ENCODE measurements around the gene PLA2G4D.
A peak's percentile ranks its signal among the peaks of the same experiment; 100 is the strongest.

The PLA2G4D gene

DNA sequence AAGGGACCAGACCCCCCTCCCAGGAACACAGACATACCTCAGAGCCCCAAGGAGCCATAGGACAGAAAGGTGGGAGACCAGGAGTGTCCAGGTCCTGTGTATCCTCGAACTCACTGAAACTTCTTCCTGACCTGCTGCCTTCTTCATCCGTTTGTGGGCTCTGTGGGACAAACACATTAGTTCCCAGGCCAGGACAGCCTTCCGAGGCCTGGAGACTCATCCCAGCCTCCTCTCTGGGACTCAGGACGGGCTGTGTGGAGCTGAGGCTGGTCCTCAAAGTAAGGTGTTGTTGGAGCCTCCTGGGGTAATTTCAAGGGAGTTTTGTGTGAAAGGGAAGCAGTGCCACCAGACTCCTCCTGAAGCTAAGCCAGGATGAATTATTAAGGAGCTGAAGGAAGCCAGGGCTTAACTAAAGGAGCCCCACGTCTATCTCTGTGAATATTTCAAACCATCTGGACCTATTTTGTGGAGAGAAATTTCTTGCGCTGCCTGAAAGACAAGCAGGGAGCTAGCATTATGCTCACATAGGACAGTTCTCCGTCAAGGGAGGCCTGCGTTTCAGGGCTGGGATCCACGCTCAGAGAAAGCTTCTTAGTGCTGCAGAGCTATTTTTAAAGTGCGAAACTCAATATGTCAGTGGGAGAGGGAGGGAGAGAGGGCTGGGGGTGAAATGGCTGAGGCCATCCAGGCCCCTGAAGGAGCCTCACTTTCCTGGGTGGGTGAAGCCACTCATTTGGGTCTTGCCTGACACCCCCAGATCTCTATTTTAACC, 43.7 kb downstream of the PLA2G4D start:
- no peak for DNase-seq (ENCODE audit: low read depth)

DNA sequence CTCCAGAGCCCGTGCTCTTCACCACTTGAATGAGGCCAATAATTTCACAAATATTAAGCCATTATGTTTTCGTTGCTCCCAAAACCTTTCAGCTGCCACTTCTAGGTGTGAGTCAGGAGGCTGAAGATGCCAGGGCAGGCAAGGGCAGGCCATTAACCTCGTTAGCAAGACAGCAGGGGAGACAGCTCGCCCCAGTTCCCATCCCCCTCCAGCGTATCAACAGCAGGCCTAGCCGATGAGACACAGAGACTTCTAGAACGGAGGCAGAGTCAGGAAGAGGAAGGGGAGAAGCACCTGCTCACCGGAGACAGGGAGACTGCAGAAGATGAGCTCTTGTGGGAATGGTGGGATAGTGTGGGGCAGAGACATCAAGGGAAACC, 45.6 kb downstream of the PLA2G4D start:
- no peak for DNase-seq (ENCODE audit: low read depth)

DNA sequence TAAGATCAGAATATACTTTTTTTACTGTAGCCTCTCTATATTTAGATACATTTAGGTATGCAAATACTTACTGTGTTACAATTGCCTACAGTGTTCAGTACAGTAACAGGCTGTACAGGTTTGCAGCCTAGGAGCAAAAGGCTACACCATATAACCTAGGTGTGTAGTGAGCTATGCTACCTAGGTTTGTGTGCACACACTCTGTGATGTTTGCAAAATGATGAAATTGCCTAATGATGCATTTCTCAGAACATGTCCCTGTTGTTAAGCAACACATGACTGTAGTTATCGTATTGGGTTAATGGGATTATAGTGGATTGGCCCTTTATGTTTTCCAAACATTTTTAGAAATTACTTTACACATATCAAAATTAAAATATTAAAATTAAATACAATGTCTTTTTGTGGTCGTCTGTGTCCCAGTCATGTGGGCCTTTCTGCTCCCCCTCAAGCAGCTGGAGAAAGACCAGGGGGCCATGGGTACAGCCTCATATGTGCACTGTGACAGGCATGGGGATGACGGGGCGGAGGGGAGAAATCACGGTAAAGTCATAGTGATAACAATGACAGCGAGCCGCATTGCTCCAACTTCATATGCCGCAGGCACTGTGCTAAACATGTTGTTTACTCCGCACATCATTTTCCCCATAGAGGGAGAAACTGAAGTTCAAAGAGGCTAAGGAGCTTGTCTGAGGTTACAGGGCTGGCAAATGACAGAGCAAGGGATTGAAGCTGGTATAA, 46.1 kb downstream of the PLA2G4D start:
- DNase-seq (ENCODE audit: low read depth): no peak

DNA sequence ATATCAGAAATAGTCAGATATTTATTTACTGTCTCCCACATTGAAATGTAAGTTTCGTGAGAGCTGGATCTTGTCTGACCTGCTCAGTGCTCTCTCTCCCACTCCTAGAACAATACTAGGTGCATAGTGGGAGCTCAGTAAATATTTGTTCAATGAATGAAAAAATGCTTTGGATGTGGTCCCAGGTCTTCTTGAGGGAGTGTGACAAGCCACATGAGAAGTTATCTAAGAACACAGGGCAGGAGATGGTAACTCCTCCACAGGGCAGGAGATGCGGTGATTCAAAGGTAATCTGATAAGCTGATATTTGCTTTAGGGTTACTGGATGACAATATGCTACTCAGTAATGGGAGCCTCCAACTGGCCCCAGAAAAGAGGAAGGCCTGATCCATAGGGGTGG, 47.8 kb downstream of the PLA2G4D start:
- DNase-seq (ENCODE audit: low read depth): no peak

GRCh38 chr15:42045211-42045615, 49.1 kb downstream of the PLA2G4D start:
- DNase-seq (ENCODE audit: low read depth): no peak

- no peak for DNase-seq (ENCODE audit: low read depth)
Measured at GRCh38 chr15:42042602-42043400, 51.6 kb downstream of the PLA2G4D start.

DNA sequence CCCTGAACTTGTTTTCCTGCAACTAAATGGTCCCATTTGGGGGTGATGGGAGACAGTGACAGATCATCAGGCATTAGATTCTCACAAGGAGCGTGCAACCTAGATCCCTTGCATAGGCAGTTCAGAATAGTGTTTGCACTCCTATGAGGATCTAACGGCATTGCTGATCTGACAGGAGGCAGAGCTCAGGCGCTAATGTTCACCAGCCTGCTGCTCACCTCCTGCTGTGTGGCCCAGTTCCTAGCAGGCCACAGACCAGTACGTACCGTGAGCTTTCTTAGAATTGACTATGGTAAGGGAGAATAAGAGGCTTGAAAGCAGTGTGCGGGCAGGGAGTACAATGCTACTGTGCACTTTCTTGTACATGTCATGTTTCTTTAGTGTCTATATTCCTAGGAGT, 56.0 kb downstream of the PLA2G4D start:
- no peak for DNase-seq (ENCODE audit: low read depth)

GRCh38 chr15:42037656-42038055, 56.7 kb downstream of the PLA2G4D start:
- no peak for DNase-seq (ENCODE audit: low read depth)

GRCh38 chr15:42036966-42037365, 57.4 kb downstream of the PLA2G4D start:
- DNase-seq (ENCODE audit: low read depth): no peak

DNA sequence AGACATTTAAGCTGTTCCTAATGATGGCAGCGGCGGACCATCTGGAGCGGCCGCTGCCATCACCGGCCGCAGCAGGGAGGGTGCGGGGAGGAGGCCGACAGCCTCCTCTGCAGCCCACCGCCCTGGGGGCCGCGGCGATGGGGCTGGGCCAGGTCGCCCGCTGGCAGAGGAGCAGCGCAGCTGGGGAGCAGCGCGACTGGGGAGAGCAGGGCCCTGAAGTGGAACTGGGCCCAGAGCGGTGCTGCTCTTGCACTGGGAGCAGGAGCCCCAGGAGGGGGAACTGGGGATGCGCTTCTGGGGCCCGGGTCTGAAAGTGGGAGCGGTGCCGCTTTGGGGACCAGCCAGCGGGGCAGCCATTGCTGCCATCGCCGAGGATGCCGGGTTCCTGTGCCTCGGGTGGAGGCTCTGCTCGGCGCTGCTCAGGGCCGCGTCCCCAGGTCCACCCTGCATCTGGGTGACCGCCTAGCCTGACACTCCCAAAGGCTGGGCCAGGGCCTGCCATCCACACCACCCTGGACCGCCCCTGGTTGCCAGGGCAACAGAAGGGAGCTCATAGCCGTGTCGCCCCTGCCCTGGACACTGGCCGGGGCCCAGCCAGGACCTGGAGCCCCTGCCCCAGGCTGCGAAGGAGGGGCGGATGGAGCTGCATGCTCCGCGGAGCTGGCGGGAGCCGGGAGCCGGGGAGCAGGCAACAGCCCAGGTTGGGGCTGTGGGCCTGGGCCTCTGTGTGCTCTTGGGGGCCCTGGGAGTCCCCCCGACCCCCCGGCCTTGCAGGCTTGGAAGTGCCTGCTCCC, 58.1 kb downstream of the PLA2G4D start:
- no peak for DNase-seq (ENCODE audit: low read depth)

DNA sequence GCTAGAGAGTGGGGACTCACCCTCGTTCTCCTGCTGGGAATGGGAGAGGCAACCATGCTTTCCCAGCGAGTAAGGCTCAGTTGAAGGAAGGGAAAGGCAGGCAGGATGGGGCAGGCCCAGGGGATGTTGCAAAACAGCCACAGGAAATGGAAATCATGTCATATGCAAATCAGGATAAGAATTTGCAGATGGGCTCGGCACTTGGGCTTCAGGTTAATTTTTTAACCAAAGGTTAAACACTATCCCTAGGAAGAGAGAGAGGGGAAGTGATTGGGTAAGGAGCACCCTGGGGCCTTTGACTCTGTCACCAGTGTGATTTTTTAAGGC, 59.0 kb downstream of the PLA2G4D start:
- peak; percentile 41 for DNase-seq (ENCODE audit: low read depth)

DNA sequence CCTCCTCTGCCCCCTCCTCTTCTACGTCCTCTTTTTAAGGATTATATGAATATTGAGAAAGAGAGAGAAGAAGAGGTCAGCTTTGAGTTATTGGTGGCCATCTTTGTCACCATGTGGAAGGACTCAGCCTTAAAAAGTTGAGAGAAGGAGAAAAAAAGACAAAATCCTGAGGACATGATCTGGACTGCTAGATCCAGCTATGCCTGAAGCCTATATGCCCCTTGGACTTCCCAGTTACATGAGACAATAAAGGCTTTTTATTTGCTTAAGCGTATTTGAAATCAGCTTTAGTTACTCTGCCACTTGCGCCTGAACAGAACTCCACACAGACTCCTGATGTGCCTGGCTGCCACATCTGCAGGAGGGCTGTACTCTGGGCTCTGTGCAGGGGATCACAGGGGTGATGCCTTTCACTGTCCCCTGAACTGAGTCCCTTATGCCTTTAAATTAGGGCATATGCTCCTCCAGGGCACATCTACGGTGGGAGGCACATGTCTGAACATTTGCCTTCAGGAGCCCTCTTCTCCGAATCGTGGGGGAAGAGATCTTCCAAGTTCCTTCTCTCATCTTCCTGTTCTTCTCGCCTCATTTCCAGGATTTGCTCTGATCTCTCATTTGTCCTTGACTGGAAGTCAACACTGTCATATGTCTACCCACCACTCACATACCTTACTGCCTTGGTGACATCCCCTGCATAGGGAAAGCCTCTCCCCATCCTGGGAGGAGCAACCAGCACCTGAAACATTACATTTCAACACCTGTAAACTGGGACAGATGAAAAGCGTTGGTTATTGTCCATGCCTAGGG, 59.5 kb downstream of the PLA2G4D start:
- DNase-seq (ENCODE audit: low read depth): no peak

DNA sequence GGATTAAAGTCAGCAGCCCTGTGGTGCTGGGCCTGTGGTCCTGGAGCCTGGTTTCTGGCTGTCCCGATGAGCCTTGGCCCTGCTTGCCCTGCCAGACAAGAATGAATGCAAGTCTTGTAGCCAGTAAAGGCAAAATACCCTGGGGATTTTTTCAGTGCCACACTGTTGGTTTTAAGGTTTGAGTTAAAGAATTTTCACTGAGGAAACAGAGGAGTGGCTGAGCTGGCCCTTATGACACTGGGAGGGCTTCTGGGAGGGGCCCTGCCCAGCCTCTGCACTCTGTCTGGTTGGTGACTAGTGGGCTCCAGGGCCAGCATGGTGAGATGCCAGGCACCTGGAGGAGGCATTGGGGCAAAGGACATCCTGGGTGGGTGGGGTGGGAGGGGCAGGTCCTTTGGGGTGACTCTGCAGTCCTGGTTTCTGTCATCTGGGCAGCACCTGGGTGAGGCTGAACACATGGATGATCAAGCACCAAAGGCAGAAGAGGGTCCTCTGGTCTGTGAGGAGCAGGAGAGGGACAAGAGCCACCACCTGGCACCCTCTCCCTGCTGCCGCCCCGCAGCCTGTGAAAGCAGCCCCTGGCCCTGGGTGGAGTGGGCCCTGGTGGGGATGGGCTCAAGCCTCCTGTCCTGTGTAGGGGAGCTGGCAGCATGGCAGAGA, 61.0 kb downstream of the PLA2G4D start:
- DNase-seq (ENCODE audit: low read depth): no peak

GRCh38 chr15:42032376-42033213, 61.8 kb downstream of the PLA2G4D start:
- DNase-seq (ENCODE audit: low read depth): no peak

DNA sequence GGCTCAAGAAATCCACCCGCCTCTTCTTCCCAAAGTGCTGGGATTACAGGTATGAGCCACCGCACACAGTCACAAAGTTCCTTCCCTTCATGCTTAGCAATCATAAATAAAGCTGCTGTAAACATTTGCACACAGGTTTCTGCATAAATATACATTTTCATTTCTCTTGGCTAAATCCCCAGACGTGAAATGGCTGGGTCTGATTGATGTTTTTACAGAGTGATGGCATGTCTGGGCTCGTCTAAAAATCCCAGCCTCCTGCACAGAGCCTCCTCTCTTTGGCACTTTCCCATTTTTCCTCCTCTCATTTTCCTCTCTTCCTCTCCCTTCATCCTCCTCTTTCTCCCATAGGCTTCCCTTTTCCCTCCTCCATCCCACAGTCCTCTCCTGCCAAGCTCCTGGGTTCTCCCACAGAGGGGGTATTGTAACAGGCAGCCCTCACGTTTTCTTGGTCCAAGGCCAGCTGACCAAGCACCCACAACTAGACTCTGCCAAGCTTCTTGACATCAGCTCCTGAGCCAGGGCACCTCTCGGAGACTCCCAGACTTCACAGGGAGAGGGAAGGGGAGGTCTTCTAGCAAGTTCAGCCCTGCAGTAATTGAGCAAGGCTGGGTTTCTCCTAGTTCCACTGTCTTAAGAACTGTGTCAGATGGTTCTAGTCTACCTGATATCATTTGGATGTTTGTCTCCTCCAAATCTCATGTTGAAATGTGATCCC, 63.0 kb downstream of the PLA2G4D start:
- DNase-seq (ENCODE audit: low read depth): no peak

GRCh38 chr15:42027521-42027920, 66.8 kb downstream of the PLA2G4D start:
- no peak for DNase-seq (ENCODE audit: low read depth)

DNA sequence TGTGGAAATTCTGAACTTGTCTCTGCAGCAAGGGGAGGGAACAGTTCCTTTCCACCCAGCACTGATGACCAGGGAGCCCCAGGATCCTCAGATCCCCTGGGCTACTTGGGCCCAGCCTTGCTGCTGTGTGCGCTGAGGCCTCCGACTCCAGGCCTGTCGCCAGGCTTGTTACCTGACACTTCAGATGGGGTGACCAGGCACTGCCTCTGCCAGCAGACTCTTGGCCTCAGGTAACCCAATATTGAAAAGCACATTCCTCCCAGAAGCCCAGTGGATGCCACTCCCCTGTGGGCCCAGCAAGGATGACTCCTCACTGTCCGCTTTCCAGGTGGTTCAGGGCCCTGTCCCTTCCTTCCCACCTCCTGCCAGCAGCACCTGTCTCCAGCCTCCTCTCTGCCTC, 70.1 kb downstream of the PLA2G4D start:
- DNase-seq (ENCODE audit: low read depth): no peak

GRCh38 chr15:42021593-42021992, 72.8 kb downstream of the PLA2G4D start:
- no peak for DNase-seq (ENCODE audit: low read depth)

- DNase-seq (ENCODE audit: low read depth): no peak
Measured at GRCh38 chr15:42020713-42021273, 73.6 kb downstream of the PLA2G4D start, which contains the start of gene PLA2G4E. PLA2G4E (minus strand) TSS chr15:42021042; CDS start chr15:42021030, 12 bp downstream.

All from iris pigment epithelial cell (primary cell).